Ovary (tissue), 3 donors: ENCODE results near the gene MRM2.

Experiments used
- CTCF ChIP-seq, 3 donors: fragments of 450-650 bp in 2 of 3; fragments of 200-600 bp in 1 of 3; IDR thresholded peaks; one replicate each; pipeline versions ENCODE4 v1.5.1 to v1.8.0; 2016 to 2022; ENCODE audit warnings: antibody characterized with exemption in 3 of 3, mild to moderate bottlenecking in 1 of 3
- EP300 ChIP-seq: sonication (generic); formaldehyde crosslinking; IDR thresholded peaks from one replicate; pipeline ENCODE4 v1.6.1; 2017; ENCODE audit warnings: antibody characterized with exemption
- POLR2A ChIP-seq: fragments of 450-650 bp; IDR thresholded peaks from one replicate; pipeline ENCODE4 v1.6.1; 2017; ENCODE audit warnings: antibody characterized with exemption, mild to moderate bottlenecking, moderate library complexity
- donor health status: DM: no; HTN: no; CAD: no.

GRCh38 chr7:2185715-2186114, 56.3 kb downstream of the MRM2 start:
- TF ChIP-seq CTCF (IDR thresholded peaks at IDR 0.05) (no peak), POLR2A (no peak), EP300 (no peak)
